ENCODE data around the gene HNRNPLL. TPM values are rescaled to one million over a fixed set of nuclear protein-coding genes. Genes with fewer than 3 reads are reported as not detected.

Gene HNRNPLL
- total RNA-seq, 4 donors from 2014 or later, result 35.6 to 100 (median 55.4) TPM

DNA sequence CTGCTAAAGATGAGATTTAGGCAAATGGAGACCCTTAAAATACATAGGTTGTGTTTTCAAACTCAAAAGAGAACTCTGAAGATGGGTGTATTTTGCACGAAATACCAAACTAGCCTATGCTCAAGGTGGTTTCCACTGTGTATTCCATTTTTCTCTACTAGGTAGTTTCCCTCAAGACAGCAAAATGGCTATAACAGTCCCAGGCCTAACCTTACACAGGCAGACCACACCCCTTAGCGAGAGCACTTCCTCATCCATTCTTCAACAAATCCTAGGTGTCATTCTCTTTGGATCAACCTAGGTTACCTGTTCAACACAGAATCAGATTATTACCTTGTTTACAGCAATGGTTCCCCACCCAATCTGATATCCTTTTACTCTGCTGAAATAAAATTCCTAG is 42.6 kb downstream of the HNRNPLL start:
- Histone ChIP-seq H3K4me3 (no peak overlapping the region), H3K9me3 (no peaks in the 10 kb centered on the region), H3K27me3 (no peaks in the 10 kb centered on the region), H3K36me3 (no peaks in the 10 kb centered on the region), H3K4me1 (no peaks in the 10 kb centered on the region), H3K27ac (no peak overlapping the region)
- no peak for DNase-seq
- intact Hi-C loops (cut with DNase I; ENCODE audit: low total_unique reads), result no loop called here
- TF ChIP-seq, protein P1, sequence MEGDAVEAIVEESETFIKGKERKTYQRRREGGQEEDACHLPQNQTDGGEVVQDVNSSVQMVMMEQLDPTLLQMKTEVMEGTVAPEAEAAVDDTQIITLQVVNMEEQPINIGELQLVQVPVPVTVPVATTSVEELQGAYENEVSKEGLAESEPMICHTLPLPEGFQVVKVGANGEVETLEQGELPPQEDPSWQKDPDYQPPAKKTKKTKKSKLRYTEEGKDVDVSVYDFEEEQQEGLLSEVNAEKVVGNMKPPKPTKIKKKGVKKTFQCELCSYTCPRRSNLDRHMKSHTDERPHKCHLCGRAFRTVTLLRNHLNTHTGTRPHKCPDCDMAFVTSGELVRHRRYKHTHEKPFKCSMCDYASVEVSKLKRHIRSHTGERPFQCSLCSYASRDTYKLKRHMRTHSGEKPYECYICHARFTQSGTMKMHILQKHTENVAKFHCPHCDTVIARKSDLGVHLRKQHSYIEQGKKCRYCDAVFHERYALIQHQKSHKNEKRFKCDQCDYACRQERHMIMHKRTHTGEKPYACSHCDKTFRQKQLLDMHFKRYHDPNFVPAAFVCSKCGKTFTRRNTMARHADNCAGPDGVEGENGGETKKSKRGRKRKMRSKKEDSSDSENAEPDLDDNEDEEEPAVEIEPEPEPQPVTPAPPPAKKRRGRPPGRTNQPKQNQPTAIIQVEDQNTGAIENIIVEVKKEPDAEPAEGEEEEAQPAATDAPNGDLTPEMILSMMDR (IDR thresholded peaks at IDR 0.05), result no peak
- TF ChIP-seq POLR2A (IDR thresholded peaks at IDR 0.05), result no peak

DNA sequence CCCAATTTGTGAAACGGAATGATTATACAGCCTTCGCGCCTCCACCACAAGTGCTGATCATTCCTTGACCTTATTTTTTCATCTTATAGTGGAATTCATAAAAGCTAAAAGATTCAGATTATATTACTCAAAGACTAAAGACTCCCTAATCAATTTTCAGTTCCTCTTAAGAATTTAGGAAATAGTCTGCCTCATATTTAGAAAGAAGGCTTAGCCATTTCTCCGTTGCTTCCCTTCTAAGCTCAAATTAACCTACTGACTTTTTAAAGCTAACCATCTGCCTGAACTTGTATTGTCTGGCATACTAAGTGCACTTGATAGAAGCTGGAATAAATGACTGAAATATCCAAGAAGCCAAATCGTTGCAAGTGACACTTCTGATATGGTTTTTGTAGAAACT is 44.7 kb downstream of the HNRNPLL start:
- TF ChIP-seq POLR2A (IDR thresholded peaks at IDR 0.05), result no peak
- TF ChIP-seq, protein P1 (IDR thresholded peaks at IDR 0.05), result no peak
- no peaks in the 10 kb centered on the region for H3K36me3 ChIP-seq
- no peak overlapping the region for H3K27ac ChIP-seq
- H3K27me3 ChIP-seq, result no peaks in the 10 kb centered on the region
- intact Hi-C loops (cut with DNase I; ENCODE audit: low total_unique reads), result no loop called here
- DNase-seq, result no peak
- H3K9me3 ChIP-seq, result no peaks in the 10 kb centered on the region
- H3K4me1 ChIP-seq, result no peaks in the 10 kb centered on the region
- H3K4me3 ChIP-seq, result no peak overlapping the region

DNA sequence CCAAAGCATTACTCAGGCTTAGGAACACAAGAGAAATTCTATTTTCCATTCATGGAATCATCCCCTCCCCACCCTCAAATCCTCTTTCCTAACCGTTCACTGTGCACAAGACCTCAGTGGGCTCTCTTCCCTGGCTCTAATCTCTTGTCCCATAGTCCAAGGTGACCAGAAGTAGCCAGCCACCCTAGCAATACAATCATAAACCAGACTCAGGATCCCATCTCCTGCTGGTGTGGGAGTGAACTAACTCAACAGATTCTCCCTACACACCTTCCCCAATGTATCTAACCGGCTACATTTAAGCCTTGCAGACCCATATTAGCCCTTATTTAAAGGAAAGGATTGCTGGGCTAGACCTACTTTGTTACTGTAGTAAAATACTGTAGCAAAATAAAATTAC is 45.5 kb downstream of the HNRNPLL start:
- H3K9me3 ChIP-seq, result no peaks in the 10 kb centered on the region
- no peaks in the 10 kb centered on the region for H3K36me3 ChIP-seq
- no peak overlapping the region for H3K4me3 ChIP-seq
- TF ChIP-seq, protein P1 (IDR thresholded peaks at IDR 0.05), result no peak
- TF ChIP-seq POLR2A (IDR thresholded peaks at IDR 0.05), result no peak
- intact Hi-C loops (cut with DNase I; ENCODE audit: low total_unique reads), result no loop called here
- no peaks in the 10 kb centered on the region for H3K4me1 ChIP-seq
- H3K27me3 ChIP-seq, result no peaks in the 10 kb centered on the region
- no peak overlapping the region for H3K27ac ChIP-seq
- DNase-seq, result no peak

DNA sequence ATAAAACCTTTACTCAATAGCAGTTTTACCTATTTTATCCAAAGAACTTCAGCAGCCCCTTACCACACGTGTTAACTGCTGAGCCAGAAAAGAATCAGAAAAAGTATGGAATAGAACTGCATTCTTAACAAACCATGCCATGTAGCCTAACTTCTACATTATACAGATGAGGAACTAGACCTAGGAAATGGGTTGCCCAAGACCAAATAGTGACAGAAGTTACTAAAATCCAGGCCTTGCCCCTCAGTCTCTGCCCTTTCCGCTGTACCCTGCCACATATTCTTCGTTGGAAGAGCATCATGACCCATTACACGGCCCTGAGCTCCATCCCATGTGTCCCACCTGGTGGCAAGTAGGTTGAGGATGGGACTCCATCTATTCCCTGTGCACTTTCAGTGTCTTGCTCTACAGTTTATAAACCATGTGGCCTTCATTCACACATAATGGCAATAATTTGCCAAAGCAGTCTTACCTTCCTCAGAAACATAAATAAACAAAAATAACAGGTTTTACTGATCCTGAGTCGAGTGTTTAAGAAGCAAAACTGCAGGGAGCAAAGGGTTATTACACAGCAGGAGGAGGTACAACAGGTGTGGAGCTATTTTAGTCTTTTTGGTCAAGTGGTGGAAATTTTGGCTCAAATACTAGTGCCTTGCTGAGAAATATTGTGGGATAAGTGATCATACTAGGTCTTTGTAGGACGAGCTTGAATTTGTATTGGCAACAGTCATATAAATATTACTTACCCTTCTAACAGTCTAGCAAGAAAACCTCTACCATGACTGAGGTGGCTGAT is 46.5 kb downstream of the HNRNPLL start:
- Histone ChIP-seq H3K4me1 (no peaks in the 10 kb centered on the region), H3K36me3 (no peaks in the 10 kb centered on the region), H3K27me3 (no peaks in the 10 kb centered on the region), H3K9me3 (no peaks in the 10 kb centered on the region), H3K4me3 (no peak overlapping the region), H3K27ac (no peak overlapping the region)
- TF ChIP-seq, protein P1 (IDR thresholded peaks at IDR 0.05), result no peak
- no peak for TF ChIP-seq POLR2A (IDR thresholded peaks at IDR 0.05)
- no peak for DNase-seq
- intact Hi-C loops (cut with DNase I; ENCODE audit: low total_unique reads), result no loop called here

DNA sequence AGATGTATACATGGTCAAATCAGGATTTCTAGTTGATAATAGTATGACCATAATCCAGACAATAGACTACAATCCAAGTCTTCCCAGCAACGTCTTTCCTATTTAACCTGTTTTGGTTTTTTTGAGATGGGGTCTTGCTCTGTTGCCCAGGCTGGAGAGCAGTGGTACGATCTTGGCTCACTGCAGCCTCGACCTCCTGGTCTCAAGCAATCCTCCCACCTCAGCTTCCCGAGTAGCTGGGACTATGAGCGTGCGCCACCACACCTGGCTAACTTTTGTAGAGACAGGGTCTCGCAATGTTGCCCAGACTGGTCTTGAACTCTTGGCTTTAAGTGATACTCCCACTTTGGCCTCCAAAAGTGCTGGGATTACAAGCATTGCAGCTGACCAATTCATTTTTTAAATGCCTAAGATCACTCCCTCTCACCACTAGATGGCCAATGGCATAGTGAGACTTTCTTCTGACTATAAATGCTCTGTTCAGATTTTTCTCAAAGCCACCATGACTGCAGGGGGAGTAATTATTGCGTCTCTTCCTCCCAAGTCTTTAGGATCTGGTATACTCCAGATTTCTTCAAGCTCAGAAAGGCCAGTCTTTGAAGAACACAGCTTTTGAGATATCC is 47.6 kb downstream of the HNRNPLL start:
- intact Hi-C loops (cut with DNase I; ENCODE audit: low total_unique reads), result no loop called here
- no peak for TF ChIP-seq POLR2A (IDR thresholded peaks at IDR 0.05)
- TF ChIP-seq, protein P1 (IDR thresholded peaks at IDR 0.05), result no peak
- Histone ChIP-seq H3K36me3 (no peaks in the 10 kb centered on the region), H3K4me1 (no peaks in the 10 kb centered on the region), H3K27me3 (no peaks in the 10 kb centered on the region), H3K4me3 (no peak overlapping the region), H3K27ac (no peak overlapping the region), H3K9me3 (no peaks in the 10 kb centered on the region)
- no peak for DNase-seq

All from uterus (tissue), 4 donors.